ENCODE measurements around the gene IGLL5.

DNA sequence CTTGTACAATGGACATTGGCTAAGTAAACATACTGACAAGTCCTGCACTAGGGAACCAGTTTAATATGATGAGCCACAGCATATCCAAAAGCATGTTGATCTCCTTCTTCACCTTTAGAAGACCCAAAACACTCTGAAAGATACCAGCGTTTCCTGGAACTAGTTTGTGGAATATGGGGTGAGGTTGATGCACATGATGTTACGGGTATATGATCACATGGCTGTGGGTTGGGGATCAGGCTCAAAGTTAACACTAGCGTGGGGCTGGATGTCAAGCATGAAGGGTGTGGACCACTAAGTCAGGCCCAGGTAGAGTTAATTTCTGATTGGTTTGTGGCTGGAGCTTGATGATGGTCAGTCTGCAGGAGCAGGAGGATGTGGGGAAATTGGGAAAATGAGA is 9.0 kb downstream of the IGLL5 start:
- TF ChIP-seq, protein P1, sequence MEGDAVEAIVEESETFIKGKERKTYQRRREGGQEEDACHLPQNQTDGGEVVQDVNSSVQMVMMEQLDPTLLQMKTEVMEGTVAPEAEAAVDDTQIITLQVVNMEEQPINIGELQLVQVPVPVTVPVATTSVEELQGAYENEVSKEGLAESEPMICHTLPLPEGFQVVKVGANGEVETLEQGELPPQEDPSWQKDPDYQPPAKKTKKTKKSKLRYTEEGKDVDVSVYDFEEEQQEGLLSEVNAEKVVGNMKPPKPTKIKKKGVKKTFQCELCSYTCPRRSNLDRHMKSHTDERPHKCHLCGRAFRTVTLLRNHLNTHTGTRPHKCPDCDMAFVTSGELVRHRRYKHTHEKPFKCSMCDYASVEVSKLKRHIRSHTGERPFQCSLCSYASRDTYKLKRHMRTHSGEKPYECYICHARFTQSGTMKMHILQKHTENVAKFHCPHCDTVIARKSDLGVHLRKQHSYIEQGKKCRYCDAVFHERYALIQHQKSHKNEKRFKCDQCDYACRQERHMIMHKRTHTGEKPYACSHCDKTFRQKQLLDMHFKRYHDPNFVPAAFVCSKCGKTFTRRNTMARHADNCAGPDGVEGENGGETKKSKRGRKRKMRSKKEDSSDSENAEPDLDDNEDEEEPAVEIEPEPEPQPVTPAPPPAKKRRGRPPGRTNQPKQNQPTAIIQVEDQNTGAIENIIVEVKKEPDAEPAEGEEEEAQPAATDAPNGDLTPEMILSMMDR (optimal IDR thresholded peaks at IDR 0.05 in 1 of 3, IDR thresholded peaks at IDR 0.05 in 1 of 3, conservative IDR thresholded peaks at IDR 0.05 in 1 of 3; ENCODE audit: extremely low read depth in 1 of 3, insufficient read depth in 2 of 3, low read length in 3 of 3), result no peak
- no peak for TF ChIP-seq EZH2 (IDR thresholded peaks at IDR 0.05; ENCODE audit: low read length)
